ENCODE results near the gene MAMDC4.
A peak's percentile ranks its signal among the peaks of the same experiment; 100 is the strongest.
"Not testable (repeated sequence)": the region's sequence is repeated elsewhere in the genome, so short reads cannot be mapped to it uniquely, and the experiment has no call there.

The MAMDC4 gene

DNA sequence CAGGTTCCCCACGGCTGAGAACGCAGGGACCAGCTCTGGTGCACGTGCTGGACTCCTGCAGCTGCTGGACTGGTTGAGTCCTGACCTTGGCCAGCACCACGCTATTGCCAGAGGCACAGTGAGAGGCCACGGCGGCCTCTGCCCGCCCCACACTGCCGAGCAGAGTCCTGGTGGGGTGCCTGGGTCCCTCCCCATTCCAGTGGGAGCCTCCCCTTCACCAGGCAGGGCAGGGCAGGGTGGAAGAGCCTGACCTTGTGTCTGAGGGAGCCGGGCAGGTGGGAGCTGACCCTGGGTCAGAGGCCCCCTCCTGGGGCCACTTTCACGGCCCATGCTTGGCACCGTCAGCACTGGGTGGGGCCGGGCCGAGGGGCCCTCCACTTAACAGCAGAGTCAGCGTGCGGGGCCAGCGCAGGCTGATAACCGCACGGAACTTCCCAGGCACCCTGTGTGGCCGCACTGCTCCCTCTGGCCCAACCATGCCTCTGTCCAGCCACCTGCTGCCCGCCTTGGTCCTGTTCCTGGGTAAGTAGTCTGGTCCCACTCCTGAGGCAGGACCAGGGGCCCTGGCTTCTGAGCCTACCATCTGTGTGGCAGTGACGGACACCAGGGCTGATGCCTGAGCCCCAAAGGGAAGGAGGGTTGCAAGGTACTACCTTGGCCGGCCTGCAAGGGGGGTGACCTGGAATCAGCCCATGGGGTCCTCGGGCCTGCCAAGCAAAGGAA is at the start of gene MAMDC4:
Gene MAMDC4 (plus strand): TSS at position 406 of the 723 bp plus-strand sequence. CDS start 71 bp downstream, at position 477.
- DNase-seq (ENCODE audit: low read depth), result no peak

DNA sequence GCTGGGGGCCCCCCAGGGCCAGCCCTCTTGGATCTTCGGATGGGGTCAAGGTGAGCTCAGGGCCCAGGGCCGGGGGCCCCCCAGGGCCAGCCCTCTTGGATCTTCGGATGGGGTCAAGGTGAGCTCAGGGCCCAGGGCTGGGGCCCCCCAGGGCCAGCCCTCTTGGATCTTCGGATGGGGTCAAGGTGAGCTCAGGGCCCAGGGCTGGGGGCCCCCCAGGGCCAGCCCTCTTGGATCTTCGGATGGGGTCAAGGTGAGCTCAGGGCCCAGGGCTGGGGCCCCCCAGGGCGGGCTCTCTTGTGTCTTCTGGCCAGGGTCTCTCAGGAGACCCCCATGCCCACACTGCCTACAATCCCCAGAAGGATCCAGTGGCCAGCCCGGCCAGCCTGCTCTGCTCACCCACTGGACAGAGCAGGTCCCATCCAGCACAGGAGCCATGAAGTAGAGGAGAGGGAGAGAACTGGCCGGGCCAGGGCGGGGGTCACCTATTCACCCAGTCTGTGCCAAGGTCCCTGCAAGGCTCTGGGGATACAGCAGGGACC is 49.1 kb upstream of the MAMDC4 start:
- DNase-seq (ENCODE audit: low read depth), result not testable (repeated sequence)

DNA sequence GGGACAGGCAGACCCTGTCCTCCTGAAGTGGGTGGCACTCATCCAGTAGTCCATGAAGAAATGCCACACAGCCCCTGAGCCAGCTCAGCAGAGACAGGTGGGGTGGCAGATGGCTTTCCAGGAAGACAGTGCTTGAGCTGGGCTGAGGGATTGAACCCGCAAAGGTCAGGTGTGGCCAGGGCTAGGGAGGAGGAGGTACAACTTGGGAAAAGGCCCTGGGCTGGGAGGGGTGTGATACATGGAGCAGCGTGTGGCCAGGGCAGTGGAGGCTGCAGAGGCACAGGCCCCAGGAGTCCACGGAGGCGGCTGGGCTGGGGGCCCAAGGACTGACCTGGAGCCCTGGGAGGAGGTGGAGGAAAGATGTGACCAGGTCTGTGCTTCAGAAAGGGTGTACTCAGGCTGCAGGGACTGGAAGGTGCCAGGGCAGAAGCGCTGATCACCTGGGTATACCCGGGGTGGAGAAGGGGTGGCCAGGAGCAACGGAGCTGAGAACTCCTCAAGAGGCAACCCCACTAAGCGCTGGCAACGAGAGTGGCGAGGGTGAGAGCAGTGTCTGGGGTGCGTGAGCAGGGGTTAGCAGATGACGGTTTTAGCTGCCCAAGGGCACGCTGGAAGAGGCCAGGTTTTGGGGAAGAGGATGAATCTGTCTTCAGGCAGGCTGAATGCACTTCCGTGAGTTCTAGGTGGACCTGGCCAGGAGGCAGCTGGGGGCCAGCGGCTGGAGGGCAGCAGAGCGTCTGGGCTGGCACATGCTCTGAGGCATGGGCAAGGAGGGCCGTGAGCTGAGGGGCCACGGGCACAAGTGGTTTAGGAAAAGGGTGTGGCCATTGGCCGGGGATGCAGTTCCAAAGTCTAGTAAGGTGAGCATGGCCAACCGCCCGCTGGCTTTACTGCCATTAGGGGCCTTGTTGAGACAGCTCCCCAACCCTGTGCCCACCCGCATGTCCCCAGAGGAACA is 48.3 kb upstream of the MAMDC4 start:
- no peak for DNase-seq (ENCODE audit: low read depth)

DNA sequence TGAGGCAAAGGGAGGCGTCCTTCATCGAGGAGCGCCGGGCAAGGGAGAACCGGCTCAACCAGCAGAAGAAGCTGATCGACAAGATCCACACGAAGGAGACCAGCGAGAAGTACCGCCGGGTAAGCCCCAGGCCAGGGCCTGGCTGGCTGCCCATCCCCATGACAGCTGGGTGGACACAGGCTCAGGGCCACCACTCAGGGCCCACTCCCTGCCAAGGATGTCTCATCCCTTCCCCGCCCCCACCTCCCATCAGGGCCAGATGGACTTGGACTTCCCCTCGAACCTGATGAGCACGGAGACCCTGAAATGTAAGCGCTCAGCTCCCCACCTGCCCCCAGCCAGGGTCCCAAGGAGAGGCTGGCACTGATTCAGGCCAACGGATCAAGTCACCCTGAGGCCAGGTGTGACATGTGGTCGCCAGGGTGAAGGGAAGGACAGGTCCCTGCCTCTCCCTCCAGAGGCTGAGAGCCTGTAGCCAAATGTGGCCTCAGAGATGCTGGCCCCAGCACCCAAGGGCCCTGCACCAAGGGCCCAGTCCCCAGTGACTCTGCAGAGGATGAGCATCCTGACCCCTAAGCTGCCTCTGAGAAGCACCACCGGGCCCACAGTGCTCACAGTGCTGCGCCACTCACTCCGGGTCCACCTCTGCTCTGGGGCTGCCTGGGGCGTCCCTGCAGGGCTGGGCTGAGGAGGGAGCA is 47.5 kb upstream of the MAMDC4 start:
- DNase-seq (ENCODE audit: low read depth), result no peak

DNA sequence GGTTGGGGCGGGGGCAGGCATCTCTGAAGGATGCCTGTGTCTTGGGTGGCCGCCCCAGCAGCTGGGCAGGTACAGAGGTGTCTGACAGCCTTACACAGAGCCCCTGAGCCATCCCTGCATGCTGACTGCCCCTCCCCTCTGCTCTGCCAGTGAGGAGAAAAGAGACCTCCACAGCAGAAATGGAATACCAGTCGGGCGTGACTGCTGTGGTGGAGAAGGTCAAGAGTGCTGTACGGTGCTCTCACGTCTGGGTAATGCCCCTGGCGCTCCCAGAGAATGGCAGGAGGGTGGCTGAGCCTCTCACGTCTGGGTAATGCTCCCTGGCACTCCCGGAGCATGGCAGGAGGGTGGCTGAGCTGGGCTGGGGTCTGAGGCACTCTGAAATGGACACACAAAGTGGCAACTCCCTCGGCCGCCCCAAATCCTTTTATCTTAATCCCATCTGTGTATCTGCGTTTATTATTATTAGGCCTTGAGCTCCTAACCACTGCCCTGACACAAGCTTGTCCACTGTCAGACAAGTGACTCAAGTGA is 46.9 kb upstream of the MAMDC4 start:
- no peak for DNase-seq (ENCODE audit: low read depth)

DNA sequence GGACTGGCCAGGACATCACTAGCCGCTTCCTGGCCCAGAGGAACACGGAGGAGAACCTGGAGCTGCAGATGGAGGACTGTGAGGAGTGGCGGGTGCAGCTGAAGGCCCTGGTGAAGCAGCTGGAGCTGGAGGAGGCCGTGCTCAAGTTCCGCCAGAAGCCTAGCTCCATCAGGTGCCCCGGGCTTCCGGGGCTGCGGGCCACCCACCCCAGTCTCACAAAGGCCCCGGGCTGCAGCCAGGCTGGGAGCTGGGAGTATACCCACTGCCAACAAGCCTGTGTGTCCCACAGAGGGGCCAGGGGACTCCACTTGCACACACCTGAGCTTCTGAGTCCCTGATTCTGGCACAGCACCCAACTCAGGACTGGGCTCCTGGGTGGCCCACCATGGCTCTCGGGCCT is 46.1 kb upstream of the MAMDC4 start:
- no peak for DNase-seq (ENCODE audit: low read depth)

DNA sequence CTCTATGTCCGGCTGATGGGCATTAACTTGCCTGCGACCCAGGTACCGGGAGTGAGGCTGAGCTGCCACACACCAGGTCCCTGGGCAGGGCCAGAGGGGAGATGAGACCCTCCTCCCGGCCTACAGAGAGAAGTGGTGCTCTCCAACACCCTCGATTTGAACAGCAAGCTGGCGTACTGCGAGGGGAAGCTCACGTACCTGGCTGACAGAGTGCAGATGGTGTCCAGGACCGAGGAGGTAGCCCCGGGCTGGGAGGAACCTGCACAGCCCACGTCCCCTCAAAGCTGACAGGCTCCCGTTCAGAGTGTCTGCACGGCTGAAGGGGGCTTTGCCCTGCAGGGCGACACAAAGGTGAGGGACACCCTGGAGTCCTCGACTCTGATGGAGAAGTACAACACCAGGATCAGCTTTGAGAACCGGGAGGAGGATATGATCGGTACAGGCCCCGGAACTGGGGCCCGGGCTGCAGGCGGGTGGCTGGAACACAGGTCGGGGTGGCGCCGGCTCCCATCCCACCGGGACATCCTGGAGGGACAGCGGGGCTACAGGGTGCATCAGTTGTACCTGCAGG is 45.4 kb upstream of the MAMDC4 start:
- DNase-seq (ENCODE audit: low read depth), result no peak

DNA sequence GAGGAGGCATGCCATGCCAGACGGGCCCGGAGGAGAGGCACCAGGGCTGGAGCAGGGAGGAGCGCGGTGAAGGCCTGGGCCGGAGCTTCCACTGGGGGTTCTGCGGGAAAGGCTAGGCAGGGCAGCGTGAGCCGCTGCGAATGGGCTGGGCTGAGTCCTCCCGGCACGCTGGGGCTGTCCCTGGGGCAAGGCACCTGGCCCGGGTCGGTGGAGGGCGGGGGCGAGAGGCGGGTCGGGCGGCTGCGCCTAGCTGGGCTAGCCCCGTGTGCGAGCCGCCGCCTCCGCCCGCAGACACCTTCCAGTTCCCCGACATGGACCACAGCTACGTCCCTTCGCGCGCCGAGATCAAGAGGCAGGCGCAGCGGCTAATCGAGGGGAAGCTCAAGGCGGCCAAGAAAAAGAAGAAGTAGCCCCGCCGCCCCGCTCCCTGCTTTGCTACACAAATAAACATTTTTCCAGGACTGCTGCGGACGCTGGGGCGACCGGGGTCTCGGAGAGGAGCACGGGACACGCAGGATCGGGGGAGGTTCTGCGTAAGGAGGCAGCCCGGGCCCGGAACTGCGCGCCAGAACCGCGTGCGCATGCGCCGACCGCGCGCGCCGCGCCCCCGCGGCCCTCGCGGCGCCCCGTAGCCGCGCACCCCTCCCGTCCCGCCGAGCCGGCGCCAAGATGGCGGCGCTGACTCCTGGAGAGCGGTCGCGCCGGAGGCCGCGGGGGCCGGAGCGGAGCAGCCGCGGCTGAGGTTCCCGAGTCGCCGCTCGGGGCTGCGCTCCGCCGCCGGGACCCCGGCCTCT is 44.7 kb upstream of the MAMDC4 start, which contains the start of gene RABL6:
Gene RABL6 (plus strand): TSS at position 668 of the 794 bp plus-strand sequence. CDS start 249 bp downstream, outside the sequence.
- peak; percentile 81 for DNase-seq (ENCODE audit: low read depth)

DNA sequence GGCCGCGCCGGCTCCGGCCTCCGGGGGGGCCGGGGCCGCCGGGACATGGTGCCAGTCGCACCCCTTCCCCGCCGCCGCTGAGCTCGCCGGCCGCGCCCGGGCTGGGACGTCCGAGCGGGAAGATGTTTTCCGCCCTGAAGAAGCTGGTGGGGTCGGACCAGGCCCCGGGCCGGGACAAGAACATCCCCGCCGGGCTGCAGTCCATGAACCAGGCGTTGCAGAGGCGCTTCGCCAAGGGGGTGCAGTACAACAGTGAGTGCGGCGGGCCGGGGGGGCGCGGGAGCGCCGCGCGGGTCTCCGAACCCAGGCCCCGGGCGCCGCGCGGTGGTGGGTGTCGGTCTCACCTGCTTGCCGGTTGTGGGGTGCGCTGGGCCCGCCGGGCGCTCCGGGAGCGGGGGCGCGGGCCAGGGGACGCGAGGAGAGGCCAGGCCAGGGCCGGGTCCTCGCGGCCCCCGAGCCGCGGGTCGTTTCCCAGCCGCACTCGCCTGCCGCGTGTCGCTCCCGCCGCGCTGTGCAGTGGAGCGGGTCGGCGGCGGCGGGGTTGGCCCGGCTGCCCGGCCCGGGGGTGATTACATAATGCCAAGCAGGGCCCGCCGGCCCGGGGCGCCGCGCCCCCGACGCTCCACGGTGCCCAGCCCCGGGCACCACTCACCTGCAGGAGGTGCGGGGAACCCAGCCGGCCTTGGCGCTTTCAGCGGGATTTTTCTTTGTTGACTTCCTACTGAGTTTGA is 43.9 kb upstream of the MAMDC4 start:
- DNase-seq (ENCODE audit: low read depth), result peak; percentile 34

DNA sequence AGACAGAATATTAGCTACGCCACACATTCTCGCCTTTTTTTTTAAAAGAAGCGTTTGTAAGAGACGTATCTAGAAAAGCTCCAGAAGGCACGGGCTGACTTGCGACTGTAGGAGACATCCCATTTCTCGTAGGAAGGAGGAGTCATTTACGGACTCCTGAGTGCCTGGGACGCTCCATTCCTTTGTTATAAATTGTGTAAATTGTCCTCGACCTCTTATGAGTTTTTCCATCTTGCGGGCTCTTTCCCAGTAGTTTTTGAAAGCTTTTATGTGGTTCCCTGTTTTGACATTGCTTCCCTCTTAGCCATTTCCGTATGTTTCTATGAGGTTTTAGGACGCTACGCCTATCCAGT is 43.4 kb upstream of the MAMDC4 start:
- no peak for DNase-seq (ENCODE audit: low read depth)

DNA sequence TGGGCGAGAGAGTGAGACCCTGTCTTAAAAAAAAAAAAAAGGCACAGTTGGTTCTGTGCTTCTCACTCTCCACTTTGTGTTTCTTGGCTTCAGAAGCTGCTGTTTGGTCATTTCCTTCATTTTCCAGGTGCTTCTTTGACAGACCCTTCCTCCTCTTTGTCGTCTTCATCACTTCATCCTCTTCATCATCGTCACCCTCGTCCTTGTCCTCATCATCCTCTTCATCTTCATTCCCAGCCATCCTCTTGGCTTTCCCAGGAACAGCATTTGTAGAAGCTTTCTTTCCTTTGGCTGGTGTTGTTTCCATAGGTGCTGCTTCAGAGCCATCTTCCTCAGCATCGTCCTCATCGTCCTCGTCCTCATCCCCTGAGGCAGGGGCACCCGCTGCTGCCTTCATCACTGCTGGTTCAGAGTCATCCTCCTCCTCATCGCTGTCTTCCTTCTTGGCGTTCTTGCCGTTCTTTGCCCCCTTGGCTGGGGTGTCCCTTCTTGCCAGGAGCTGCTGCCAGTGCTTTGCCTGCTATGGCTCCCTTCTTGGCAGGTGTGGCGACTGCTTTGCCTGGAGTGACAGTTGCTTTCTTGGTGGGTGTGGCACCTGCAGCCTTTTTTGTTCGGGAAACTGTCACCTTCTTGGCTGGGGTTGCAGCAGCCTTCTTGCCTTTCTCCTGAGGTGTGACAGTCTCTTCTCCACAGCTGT is 37.3 kb upstream of the MAMDC4 start:
- no peak for DNase-seq (ENCODE audit: low read depth)

DNA sequence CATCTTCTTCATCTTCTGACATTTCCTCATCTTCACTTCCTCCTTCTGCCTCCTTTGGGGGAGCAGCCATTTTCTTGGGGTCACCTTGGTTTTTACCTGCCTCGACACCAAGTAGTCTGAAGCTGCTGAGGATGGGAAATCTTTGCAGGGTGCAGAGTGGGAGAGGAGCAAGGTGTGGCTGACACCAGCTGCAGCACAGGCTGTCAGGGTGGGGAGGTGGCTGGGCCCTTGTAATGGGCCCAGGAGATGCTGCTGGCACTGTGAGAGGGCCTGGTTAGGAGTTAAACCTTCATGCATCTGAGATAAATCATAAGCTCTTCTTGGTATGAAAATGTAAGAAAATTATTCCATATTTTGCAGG is 36.7 kb upstream of the MAMDC4 start:
- DNase-seq (ENCODE audit: low read depth), result no peak

DNA sequence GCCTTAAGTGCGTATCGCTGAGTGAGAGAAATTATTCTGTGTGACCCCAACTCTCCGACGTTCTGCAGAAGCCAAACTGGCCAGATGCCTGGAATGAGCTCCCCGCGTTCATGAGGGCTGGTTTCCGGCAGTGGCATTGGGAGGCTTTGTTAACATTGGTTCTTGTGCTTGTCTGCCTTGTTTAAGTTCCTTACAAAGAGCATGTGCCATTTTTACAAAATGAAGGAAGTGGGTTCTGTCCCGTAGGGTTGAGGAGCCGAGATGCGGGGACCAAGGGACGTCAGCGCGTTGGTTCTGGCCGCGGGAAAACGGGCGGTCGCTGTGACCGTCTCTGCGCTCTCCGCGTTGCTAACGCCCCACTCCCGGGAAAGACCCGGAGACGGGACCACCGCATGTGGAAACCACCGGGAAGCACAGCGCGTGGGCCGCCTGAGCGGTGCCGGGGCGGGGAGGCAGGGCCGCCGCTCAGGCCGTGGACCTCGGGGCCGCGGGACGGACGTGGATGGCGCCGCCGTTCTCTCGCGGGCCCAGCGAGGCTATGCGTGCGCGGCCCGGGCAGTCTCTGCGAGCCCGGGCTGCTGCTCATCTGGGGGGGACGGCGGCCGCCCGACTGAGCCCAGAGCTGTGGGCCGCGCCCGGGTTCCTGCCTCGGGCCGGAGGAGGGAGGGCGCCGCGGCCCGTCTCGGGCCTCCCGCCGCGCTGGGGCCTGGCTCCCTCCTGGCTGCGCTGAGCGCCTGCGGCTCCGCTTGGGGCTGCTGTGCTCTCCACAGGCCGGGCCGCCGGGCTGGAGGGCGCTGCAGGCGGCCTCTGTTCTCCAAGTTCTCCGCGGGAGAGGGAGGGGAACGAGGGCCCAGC is 30.9 kb upstream of the MAMDC4 start:
- DNase-seq (ENCODE audit: low read depth), result no peak

DNA sequence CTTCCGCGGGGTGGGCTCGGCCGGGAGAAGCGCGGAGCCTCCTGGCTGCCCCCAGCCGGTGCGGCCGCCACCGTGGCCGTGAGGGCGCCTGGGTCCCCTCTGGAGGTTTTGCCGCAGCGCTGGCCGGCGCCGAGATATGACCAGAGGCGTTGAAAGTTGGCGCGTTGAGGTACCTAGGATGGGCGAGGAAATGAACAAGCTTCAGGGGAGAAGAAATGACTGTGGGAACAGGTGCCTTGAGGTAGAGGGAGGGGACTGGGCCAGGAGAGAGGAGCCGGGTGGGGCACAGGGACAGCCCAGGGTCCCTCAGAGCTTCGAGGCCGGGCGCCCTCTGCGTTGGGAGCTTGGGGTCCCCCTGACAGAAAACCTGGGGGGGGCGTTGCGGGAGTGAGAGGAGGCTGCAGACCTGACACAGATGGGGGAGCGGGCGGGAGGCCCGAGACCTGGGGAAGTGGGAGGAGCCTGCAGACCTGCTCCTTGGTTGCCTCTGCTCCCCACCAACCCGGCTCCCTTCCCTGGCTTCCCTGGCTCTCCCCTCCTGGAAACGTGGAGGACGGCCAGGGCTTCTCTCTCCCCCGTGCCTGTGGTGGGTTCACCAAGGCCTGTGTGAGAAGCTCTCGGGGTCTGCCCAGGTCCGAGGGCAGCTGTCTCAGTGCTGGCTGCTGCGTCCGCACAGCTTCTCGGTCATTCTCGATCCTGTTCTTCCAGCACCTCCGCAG is 30.2 kb upstream of the MAMDC4 start:
- no peak for DNase-seq (ENCODE audit: low read depth)

DNA sequence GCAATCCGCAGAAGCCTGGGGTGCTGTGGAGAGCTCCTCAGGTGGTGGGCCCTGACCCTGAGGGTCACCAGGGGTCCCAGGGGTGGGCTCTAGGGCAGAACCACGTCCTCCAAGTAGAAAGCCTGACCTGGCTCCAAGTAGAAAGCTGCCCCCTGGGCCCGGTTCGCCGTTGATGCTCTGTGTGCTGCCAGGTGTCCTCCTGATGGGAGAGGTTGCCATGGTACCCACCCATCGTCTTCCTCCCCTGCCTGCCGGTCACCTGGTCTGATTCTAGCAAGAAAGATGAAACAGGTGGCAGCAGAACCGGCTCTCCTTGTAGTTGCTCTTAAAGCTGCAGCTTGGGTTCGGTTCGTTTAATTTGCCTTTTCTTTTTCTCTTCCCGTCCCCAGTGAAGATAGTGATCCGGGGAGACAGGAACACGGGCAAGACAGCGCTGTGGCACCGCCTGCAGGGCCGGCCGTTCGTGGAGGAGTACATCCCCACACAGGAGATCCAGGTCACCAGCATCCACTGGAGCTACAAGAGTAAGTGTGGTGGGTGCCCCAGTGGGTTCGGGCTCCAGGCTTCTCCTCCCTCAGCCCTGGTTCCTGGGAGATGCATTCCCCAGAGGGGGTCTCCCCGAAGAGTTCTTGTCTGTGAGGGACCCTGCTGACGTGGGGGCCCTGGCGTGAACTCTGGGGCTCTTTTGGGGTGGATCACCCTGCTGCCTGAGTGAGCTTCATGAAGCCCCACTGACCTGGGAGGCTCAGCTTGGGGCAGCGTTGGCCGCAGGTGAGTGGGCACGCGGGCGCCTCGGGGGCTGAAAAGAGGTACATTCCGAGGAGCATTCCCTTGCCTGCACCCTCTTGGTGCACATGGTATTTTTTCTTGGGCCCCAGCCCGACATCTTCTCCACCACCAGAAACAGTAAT is 28.8 kb upstream of the MAMDC4 start:
- no peak for DNase-seq (ENCODE audit: low read depth)

DNA sequence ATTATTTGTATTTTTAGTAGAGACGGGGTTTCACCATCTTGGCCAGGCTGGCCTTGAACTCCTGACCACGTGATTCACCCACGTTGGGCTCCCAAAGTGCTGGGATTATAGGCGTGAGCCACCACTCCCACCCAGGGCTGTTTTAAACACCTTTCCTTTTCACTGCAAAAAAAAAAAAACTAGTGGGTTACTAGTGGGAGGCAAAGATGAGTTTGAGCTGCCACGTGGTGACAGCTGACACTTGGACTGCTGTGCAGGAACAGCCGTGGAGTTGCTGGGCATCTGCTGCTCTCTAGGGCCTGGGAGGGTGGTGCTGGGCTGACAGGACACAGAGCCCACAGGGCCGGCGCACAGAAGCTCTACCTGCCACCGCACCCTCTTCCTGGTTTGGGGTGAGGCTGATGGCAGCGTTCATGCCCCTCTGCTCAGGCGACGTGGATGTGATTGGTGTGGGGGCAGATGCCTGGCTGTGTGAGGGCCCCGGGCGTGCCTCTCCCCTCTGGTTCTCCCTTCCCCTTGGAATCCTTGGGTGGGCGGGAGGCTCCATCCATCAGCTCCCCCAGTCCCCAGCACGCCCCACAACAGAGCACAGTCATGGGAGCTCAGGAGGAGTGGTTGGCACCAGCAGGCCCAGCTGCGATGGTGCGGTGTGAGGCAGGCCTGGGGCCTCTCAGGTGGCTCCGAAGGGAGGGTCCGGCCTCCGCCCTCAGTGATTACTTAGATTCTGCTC is 27.5 kb upstream of the MAMDC4 start:
- no peak for DNase-seq (ENCODE audit: low read depth)
